ENCODE measurements around the gene E2F3. TPM values are rescaled to one million over a fixed set of nuclear protein-coding genes. Genes with fewer than 3 reads are reported as not detected.

The E2F3 gene
- polyA plus RNA-seq, 2 of the 4 experiments (the other 2 are of a cell fraction), result 14.4 to 18.0 TPM

DNA sequence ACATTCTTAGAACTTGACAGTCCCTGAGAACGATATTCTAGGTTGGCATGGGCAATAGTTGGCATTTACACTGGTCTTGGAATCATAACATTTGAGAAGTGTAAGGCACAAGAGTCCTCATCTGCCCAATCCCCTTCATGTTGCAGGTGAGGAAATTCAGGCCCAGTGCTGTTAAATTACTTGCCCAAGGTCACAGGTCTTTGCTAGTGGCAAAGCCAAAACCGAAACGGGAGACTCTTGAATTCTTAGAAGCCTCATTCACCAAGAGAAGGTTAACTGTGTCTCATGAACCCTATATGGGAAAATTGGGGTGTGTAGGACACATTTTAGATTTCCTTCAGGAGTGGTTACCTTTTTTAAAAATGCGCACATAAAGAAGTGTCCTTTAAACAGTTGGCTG, 7.2 kb downstream of the E2F3 start:
- no peak for FAIRE-seq

GRCh38 chr6:20409427-20409971, 7.8 kb downstream of the E2F3 start:
- no peak overlapping the region for H3K4me2 ChIP-seq
- ATAC-seq (no peak), DNase-seq (ENCODE audit: low read depth in 1 of 2, low spot score in 1 of 2) (no peak), FAIRE-seq (no peak)
- 0 out of 3 replicates have a peak, but pooled peaks cover 5% of the 10 kb centered on the region for H3K4me1 ChIP-seq
- WGBS (ENCODE audit: missing lambda C conversion rate), result 95% methylated on average over 6 of the region's 6 CpGs
- TF ChIP-seq, protein P1, sequence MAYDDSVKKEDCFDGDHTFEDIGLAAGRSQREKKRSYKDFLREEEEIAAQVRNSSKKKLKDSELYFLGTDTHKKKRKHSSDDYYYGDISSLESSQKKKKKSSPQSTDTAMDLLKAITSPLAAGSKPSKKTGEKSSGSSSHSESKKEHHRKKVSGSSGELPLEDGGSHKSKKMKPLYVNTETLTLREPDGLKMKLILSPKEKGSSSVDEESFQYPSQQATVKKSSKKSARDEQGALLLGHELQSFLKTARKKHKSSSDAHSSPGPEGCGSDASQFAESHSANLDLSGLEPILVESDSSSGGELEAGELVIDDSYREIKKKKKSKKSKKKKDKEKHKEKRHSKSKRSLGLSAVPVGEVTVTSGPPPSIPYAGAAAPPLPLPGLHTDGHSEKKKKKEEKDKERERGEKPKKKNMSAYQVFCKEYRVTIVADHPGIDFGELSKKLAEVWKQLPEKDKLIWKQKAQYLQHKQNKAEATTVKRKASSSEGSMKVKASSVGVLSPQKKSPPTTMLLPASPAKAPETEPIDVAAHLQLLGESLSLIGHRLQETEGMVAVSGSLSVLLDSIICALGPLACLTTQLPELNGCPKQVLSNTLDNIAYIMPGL (CRISPR knock-in tag; IDR thresholded peaks at IDR 0.05; ENCODE audit: borderline replicate concordance), result no peak
- no peak for TF ChIP-seq GATA3 (IDR thresholded peaks at IDR 0.05; ENCODE audit: borderline replicate concordance)
- no peak for TF ChIP-seq POLR2A (IDR thresholded peaks at IDR 0.05; ENCODE audit: low read length)
- no peak for TF ChIP-seq JUNB (IDR thresholded peaks at IDR 0.05)
- no peak for TF ChIP-seq ZFP36 (IDR thresholded peaks at IDR 0.05; ENCODE audit: borderline replicate concordance, partially characterized antibody)
- no peak overlapping the region for H3K4me3 ChIP-seq
- H3K9me3 ChIP-seq, result no peaks in the 10 kb centered on the region
- no peak overlapping the region for H3K27ac ChIP-seq
- POLR2A ChIA-PET, result no interaction called here
- CTCF ChIA-PET, result interaction anchor here (0.6 kb wide), 1 partner anchor 61 kb away, joined by 4 read pairs; no protein-coding TSS in a partner anchor

More for the DNA sequence above, 7.2 kb downstream of the E2F3 start:
- no peak for TF ChIP-seq RARB (CRISPR knock-in tag; IDR thresholded peaks at IDR 0.05)
- no peak for TF ChIP-seq POLR2A (IDR thresholded peaks at IDR 0.05; ENCODE audit: low read length)
- no peak for TF ChIP-seq USF2 (IDR thresholded peaks at IDR 0.05)
- TF ChIP-seq ATOH8 (CRISPR knock-in tag; IDR thresholded peaks at IDR 0.05; ENCODE audit: low read depth), result no peak
- TF ChIP-seq CBX2 (IDR thresholded peaks at IDR 0.05; ENCODE audit: borderline replicate concordance, low read depth), result no peak
- TF ChIP-seq REST (IDR thresholded peaks at IDR 0.05), result no peak
- TF ChIP-seq RNF2 (IDR thresholded peaks at IDR 0.05; ENCODE audit: borderline replicate concordance, low read depth), result no peak
- no peak for TF ChIP-seq RAD21 (conservative IDR thresholded peaks at IDR 0.05 in 1 of 2, IDR thresholded peaks at IDR 0.05 in 1 of 2)
- no peak for TF ChIP-seq HOXB5 (CRISPR knock-in tag; IDR thresholded peaks at IDR 0.05)
- TF ChIP-seq CHD2 (IDR thresholded peaks at IDR 0.05; ENCODE audit: low read length, partially characterized antibody), result no peak
- TF ChIP-seq GATA3 (IDR thresholded peaks at IDR 0.05; ENCODE audit: borderline replicate concordance), result no peak
- TF ChIP-seq TFCP2L1 (CRISPR knock-in tag; IDR thresholded peaks at IDR 0.05), result no peak
- no peak for TF ChIP-seq BHLHE40 (IDR thresholded peaks at IDR 0.05; ENCODE audit: low read depth, low read length)
- TF ChIP-seq RCOR1 (IDR thresholded peaks at IDR 0.05; ENCODE audit: low read depth, low read length), result no peak
- TF ChIP-seq HES2 (IDR thresholded peaks at IDR 0.05), result no peak
- WGBS (ENCODE audit: missing lambda C conversion rate), result 97% methylated on average over 4 of the region's 4 CpGs
- ATAC-seq (no peak), DNase-seq (ENCODE audit: low read depth in 1 of 2, low spot score in 1 of 2) (no peak)
- H3K27ac ChIP-seq, result no peak overlapping the region
- H3K4me3 ChIP-seq, result no peak overlapping the region
- 0 out of 3 replicates have a peak, but pooled peaks cover 5% of the 10 kb centered on the region for H3K4me1 ChIP-seq
- ChIA-PET CTCF (no interaction called here), POLR2A (no interaction called here)
- H3K4me2 ChIP-seq, result no peak overlapping the region
- H3K9me3 ChIP-seq, result no peaks in the 10 kb centered on the region

All from A549 (cell line).